Testis (tissue), 3 donors: Measurements from ENCODE around the gene GBF1. TPM values are rescaled to one million over a fixed set of nuclear protein-coding genes. Genes with fewer than 3 reads are reported as not detected.

Source experiments
- DNase-seq: peaks from one replicate; pipeline ENCODE4 v3.0.0-alpha.2; 2019
- H3K27ac ChIP-seq, 2 donors: fragments of 200-600 bp; sonication (generic); one replicate each; pipeline ENCODE4 v1.5.1; 2019
- H3K27me3 ChIP-seq: fragments of 200-600 bp; sonication (generic); one replicate; pipeline ENCODE4 v1.5.1; 2019
- H3K36me3 ChIP-seq: fragments of 200-600 bp; sonication (generic); one replicate; pipeline ENCODE4 v1.5.1; 2017; ENCODE audit warnings: low read depth; ENCODE audit errors: missing control alignments
- H3K4me1 ChIP-seq: fragments of 200-600 bp; sonication (generic); one replicate; pipeline ENCODE4 v1.5.1; 2019
- H3K4me3 ChIP-seq, 2 donors: fragments of 200-600 bp; sonication (generic); one replicate each; pipeline ENCODE4 v1.5.1; 2017 to 2019
- H3K9me3 ChIP-seq: fragments of 200-600 bp; sonication (generic); one replicate; pipeline ENCODE4 v1.5.1; 2017
- POLR2A ChIP-seq: fragments of 450-650 bp; IDR thresholded peaks from one replicate; pipeline ENCODE4 v1.6.1; 2017; ENCODE audit warnings: antibody characterized with exemption, mild to moderate bottlenecking, moderate library complexity
- WGBS, 2 donors: methylation state at CpG; one replicate each; pipeline ENCODE4 v1.1.5; 2018; 5-methylcytosine and 5-hydroxymethylcytosine counted together
- intact Hi-C: fragments of 100-400 bp; cut with DNase I; formaldehyde crosslinking; loops from one replicate; pipeline ENCODE4 v1.15.1; 2023; ENCODE audit warnings: low total_unique reads
- polyA plus RNA-seq: library from polyadenylated mRNA; stranded (reverse); fragments of 350-450 nt; fragmentation: Illumina TruSeq; extraction: RNeasy Lipid Tissue Mini Kit (QIAGEN cat#74804); gene quantifications from one replicate; pipeline ENCODE4 v1.2.3, GENCODE V29; 2014; ENCODE audit warnings: low read depth, low replicate concordance; ENCODE audit not compliant: insufficient read depth
- total RNA-seq, 2 donors: library from RNA; depleted of rRNA; stranded (reverse); fragments of >200 nt; gene quantifications; one replicate each; pipeline ENCODE4 v1.2.3, GENCODE V29; 2016
- TF ChIP-seq, protein P1 (sequence below), 3 experiments: fragments of 450-650 bp in 2 of 3; fragments of 200-600 bp in 1 of 3; sonication (generic) in 1 of 3; IDR thresholded peaks; one replicate each; pipeline ENCODE4 v1.5.1; 2016 to 2019; ENCODE audit warnings: antibody characterized with exemption in 3 of 3, mild to moderate bottlenecking in 2 of 3, moderate library complexity in 1 of 3

Gene GBF1
- total and polyA plus RNA-seq, 3 donors from 2014 or later = 58.2 to 76.4 (median 72.1) TPM

DNA sequence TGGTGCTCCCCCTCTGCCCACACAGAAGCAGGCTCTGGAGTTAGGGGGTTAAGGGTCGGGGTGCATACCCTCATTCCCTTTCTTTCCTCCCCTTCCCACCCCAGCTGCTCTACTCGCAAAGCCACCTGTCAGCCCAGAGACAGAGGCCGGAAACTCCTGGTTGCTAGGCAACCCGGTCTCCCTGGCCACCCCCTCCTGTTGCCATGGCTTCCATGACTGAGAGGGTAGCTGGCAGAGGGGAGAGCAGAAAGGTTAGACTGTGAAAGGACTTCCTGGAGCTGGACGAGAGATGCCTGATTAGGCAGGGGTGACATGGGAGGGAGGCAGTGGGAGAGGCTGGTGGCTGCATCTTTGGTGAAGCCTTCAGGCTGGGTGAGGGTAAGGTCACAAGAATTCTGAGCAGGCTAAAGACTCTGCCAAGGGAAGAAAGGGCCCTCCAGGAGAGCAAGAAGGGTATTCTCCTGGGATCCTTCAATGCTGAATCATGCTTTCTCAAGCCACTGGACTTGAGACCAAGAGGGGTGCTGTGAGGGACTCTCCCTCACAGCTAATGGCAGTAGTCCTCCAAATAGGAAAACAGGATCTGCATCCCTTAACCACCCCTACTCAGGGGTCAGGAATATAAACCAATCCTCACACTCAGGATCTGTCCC is 167.8 kb downstream of the GBF1 start:
- WGBS, 2 donors = 28 to 51% methylated on average over 5 of the region's 5 CpGs
- Histone ChIP-seq H3K27me3 (no peaks in the 10 kb centered on the region), H3K27ac (no peak overlapping the region), H3K4me3 (no peak overlapping the region), H3K36me3 (no peaks in the 10 kb centered on the region), H3K9me3 (no peaks in the 10 kb centered on the region), H3K4me1 (peaks cover 8% of the 10 kb centered on the region)
- no peak for DNase-seq
- intact Hi-C loops = no loop called here
- TF ChIP-seq, protein P1, sequence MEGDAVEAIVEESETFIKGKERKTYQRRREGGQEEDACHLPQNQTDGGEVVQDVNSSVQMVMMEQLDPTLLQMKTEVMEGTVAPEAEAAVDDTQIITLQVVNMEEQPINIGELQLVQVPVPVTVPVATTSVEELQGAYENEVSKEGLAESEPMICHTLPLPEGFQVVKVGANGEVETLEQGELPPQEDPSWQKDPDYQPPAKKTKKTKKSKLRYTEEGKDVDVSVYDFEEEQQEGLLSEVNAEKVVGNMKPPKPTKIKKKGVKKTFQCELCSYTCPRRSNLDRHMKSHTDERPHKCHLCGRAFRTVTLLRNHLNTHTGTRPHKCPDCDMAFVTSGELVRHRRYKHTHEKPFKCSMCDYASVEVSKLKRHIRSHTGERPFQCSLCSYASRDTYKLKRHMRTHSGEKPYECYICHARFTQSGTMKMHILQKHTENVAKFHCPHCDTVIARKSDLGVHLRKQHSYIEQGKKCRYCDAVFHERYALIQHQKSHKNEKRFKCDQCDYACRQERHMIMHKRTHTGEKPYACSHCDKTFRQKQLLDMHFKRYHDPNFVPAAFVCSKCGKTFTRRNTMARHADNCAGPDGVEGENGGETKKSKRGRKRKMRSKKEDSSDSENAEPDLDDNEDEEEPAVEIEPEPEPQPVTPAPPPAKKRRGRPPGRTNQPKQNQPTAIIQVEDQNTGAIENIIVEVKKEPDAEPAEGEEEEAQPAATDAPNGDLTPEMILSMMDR (IDR thresholded peaks at IDR 0.05) = no peak
- no peak for TF ChIP-seq POLR2A

DNA sequence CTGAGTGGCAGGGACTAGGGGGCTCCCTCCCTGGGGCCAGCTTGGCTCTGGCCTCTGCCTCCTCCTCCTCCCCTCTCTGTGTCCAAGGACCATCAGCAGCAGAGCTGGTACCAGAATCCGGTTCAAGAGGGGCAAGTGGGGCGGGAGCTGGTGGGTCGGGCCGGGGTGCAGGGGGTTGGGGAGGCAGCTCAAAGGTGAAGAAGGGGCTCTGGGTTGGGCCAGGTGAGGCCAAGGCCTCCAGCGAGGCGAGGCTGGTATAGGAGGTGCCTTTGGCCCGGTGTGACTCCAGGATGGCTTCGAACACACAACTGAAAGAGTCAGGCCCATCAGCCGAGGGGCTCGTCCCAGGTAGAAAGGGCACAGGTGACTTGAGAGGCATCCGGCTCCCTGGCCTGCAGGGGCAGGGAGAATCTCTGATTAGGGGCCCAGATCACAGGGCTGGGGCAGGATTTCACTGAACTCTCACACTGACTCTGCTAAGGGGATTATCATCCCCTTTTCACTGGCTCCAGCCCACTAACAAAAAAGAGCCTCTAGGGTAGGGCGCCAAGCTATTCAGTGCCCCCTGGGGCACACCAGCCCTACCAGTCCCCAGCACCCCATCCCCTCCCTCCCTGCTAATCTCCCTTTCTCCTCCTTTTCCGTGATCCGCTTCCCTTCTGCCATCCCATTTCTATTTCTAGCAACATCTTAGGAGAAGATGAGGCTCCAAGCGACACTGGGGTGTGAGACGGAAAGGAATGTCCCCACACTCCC is 168.7 kb downstream of the GBF1 start:
- no peaks in the 10 kb centered on the region for H3K27me3 ChIP-seq
- H3K4me1 ChIP-seq = peaks cover 5% of the 10 kb centered on the region
- 83 to 86% methylated on average over 13 to 16 of the region's 16 CpGs for WGBS, 2 donors

DNA sequence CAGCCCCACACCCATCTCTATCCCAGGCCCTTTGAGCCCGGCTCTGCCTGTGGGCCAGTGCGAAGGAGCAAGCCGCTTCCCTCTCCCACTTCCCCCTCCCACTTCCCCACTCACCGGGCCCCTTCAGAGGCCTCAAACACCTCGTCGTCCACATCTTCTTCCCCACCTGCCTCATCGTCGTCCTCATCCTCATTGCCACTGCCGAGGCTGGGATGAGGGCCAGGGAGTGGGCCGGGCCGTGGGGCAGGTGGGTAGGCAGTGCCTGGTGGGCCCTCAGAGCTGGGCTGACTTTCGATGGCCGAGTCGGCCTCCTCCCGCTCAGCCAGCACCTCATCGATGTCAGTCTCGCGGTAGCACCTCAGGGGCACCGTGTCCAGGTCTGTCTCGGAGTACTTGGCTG is 169.4 kb downstream of the GBF1 start:
- no peak for DNase-seq
- no peaks in the 10 kb centered on the region for H3K36me3 ChIP-seq
- H3K4me1 ChIP-seq = peaks cover 6% of the 10 kb centered on the region
- H3K27me3 ChIP-seq = no peaks in the 10 kb centered on the region
- intact Hi-C loops = no loop called here
- no peak overlapping the region for H3K4me3 ChIP-seq
- H3K9me3 ChIP-seq = no peaks in the 10 kb centered on the region
- TF ChIP-seq POLR2A = no peak
- TF ChIP-seq, protein P1 (IDR thresholded peaks at IDR 0.05) = no peak
- WGBS, 2 donors = 57 to 60% methylated on average over 15 to 20 of the region's 20 CpGs
- no peak overlapping the region for H3K27ac ChIP-seq

More for the DNA sequence above, 168.7 kb downstream of the GBF1 start:
- Histone ChIP-seq H3K36me3 (no peaks in the 10 kb centered on the region), H3K27ac (no peak overlapping the region), H3K9me3 (no peaks in the 10 kb centered on the region), H3K4me3 (no peak overlapping the region)
- DNase-seq = no peak
- no peak for TF ChIP-seq POLR2A
- TF ChIP-seq, protein P1 (IDR thresholded peaks at IDR 0.05) = no peak
- intact Hi-C loops = no loop called here

DNA sequence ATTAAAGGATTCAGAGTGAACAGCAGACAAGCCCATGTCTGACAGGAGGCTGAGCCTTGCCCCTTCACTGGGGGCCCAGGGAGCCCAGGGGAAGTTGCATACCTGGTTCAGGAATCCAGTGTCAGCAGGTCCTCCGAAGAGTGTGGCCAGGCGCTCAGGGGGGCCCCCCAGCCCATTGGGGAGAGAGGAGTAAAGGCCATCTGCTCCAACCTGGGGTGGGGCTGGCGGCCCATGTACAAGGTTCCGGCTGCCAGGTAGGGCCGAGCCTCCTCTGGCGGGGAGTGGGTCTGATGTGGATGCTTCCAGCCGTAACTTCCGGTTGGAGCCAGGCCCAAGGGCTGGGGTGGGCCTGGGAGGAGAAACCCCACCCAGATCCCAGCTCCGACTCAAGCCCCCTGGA is 171.0 kb downstream of the GBF1 start:
- Histone ChIP-seq H3K4me1 (peaks cover 11% of the 10 kb centered on the region), H3K36me3 (no peaks in the 10 kb centered on the region), H3K4me3 (no peak overlapping the region), H3K27ac (no peak overlapping the region), H3K27me3 (no peaks in the 10 kb centered on the region), H3K9me3 (no peaks in the 10 kb centered on the region)
- 69 to 86% methylated on average over 2 to 9 of the region's 9 CpGs for WGBS, 2 donors
- DNase-seq = no peak
- no peak for TF ChIP-seq POLR2A
- TF ChIP-seq, protein P1 (IDR thresholded peaks at IDR 0.05) = no peak
- intact Hi-C loops = no loop called here
